ENCODE measurements around the gene PTTG1IP. TPM values are rescaled to one million over a fixed set of nuclear protein-coding genes. Genes with fewer than 3 reads are reported as not detected.

The PTTG1IP gene
- total RNA-seq, 6 experiments from 2014 or later: 54.3 to 195 (median 140) TPM

DNA sequence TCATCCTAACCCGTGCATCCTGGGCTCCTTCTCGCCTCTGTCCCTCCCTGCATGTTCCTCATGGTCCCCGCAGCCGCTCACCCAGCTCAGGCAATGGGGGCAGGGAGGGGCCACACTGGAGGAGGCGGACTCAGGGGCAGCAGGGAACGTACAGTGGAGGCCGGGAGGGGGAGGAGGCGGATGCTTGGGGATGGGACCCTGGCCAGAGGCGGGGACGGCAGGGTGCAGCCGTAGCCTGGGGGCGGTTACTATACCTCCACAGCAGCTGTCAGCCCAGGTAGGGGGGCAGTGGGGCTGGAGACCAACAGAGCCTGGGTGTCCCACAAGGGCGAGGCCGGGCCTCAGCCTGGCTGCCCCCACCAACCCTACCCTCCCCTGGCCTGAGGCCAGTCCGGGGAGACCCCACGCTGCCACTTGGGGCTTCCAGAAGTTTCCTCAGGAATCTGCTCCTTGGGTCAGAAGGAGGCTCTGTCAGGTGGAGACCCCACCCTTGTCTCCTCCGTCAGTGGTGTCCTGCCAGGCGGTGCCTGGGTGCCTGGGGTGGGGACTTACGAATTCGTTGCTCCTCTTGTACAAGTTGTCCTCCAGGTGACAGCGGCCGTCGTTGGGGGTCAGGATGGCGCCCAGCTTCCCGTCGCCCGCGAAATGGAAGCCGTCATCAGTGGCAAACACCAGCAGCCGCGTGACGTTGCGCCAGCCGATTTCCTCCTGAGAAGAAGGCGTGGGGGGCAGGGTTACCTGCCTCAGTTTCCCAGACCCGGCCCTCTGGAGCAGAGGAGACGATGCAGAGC is 26.5 kb upstream of the PTTG1IP start:
- 70% methylated on average over 5 of the region's 37 CpGs for WGBS (ENCODE audit: insufficient coverage, low coverage, low lambda C conversion rate, missing lambda C conversion rate)
- H3K36me3 ChIP-seq: no peaks in the 10 kb centered on the region
- H3K4me1 ChIP-seq: no peaks in the 10 kb centered on the region
- no peak for TF ChIP-seq POLR2A (IDR thresholded peaks at IDR 0.05)
- TF ChIP-seq, protein P1, sequence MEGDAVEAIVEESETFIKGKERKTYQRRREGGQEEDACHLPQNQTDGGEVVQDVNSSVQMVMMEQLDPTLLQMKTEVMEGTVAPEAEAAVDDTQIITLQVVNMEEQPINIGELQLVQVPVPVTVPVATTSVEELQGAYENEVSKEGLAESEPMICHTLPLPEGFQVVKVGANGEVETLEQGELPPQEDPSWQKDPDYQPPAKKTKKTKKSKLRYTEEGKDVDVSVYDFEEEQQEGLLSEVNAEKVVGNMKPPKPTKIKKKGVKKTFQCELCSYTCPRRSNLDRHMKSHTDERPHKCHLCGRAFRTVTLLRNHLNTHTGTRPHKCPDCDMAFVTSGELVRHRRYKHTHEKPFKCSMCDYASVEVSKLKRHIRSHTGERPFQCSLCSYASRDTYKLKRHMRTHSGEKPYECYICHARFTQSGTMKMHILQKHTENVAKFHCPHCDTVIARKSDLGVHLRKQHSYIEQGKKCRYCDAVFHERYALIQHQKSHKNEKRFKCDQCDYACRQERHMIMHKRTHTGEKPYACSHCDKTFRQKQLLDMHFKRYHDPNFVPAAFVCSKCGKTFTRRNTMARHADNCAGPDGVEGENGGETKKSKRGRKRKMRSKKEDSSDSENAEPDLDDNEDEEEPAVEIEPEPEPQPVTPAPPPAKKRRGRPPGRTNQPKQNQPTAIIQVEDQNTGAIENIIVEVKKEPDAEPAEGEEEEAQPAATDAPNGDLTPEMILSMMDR (IDR thresholded peaks at IDR 0.05): no peak
- no peak for ATAC-seq
- DNase-seq: peak in 2 of 3 donors; percentile 19 to 50
- intact Hi-C loops (cut with DNase I): loop anchor here in 1 of 2 donors (10.0 kb wide), 1 partner anchor 95 kb away; the partner anchor contains the start of gene UBE2G2
- H3K27me3 ChIP-seq: no peaks in the 10 kb centered on the region
- H3K27ac ChIP-seq: no peak overlapping the region
- H3K4me3 ChIP-seq: no peak overlapping the region
- H3K9me3 ChIP-seq: no peaks in the 10 kb centered on the region

GRCh38 chr21:44898851-44899767 is 25.6 kb upstream of the PTTG1IP start:
- peaks cover 0 to 4% (median 2%) of the 10 kb centered on the region in 4 donors for H3K4me1 ChIP-seq
- DNase-seq: peak in 2 of 3 donors; percentile 19 to 49
- no peak for ATAC-seq
- H3K9me3 ChIP-seq: no peaks in the 10 kb centered on the region
- 79% methylated on average over 20 of the region's 49 CpGs for WGBS (ENCODE audit: insufficient coverage, low coverage, low lambda C conversion rate, missing lambda C conversion rate)
- intact Hi-C loops (cut with DNase I): no loop called here
- H3K27ac ChIP-seq: no peak overlapping the region
- H3K4me3 ChIP-seq: no peak overlapping the region
- no peaks in the 10 kb centered on the region for H3K36me3 ChIP-seq
- no peak for TF ChIP-seq POLR2A (IDR thresholded peaks at IDR 0.05)
- TF ChIP-seq, protein P1 (IDR thresholded peaks at IDR 0.05): no peak
- H3K27me3 ChIP-seq: no peaks in the 10 kb centered on the region

DNA sequence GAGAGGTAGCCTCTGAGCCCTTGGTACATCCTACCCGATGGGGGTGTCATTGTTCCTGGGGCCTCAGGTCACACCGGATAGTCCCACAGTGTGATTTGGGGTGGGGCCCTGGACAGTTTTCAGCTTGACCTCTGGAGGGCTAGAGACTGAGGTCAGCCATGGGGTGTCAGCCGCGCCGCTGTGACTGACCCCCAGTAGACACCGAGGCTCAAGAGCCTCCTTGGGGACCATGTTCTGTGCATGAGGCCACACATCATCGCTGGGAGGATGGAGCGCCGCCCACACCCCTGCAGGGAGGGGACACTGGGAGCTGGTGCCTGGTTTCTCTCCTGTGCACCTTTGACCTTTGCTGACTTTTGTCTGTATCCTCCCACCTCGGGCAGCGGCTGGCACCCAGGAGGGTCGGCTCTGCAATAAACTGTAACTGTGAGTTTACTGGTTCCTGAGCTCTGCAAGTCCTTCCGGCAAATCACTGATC is 24.6 kb upstream of the PTTG1IP start:
- H3K36me3 ChIP-seq: no peaks in the 10 kb centered on the region
- intact Hi-C loops (cut with DNase I): no loop called here

More for the DNA sequence above, 24.6 kb upstream of the PTTG1IP start:
- no peak for TF ChIP-seq POLR2A (IDR thresholded peaks at IDR 0.05)
- TF ChIP-seq, protein P1 (IDR thresholded peaks at IDR 0.05): no peak
- DNase-seq (peak in 2 of 3 donors; percentile 22 to 52), ATAC-seq (no peak)
- H3K27me3 ChIP-seq: no peaks in the 10 kb centered on the region
- no peak overlapping the region for H3K4me3 ChIP-seq
- no CpG with 5 or more reads among the region's 13 CpGs for WGBS (ENCODE audit: insufficient coverage, low coverage, low lambda C conversion rate, missing lambda C conversion rate)
- peaks cover 0 to 7% (median 2%) of the 10 kb centered on the region in 4 donors for H3K4me1 ChIP-seq
- no peaks in the 10 kb centered on the region for H3K9me3 ChIP-seq
- no peak overlapping the region for H3K27ac ChIP-seq
